Neuron (in vitro differentiated cells): ENCODE measurements around the gene SERPINB6.

ENCODE experiments used
- H2AFZ ChIP-seq: one replicate; pipeline ENCODE4 v1.6.1; 2013; ENCODE audit warnings: low read depth, mild to moderate bottlenecking, inconsistent platforms, low read length, moderate library complexity
- H3K27me3 ChIP-seq: one replicate; pipeline ENCODE4 v1.6.1; 2013; ENCODE audit warnings: low read length; ENCODE audit not compliant: insufficient read depth
- H3K36me3 ChIP-seq: one replicate; pipeline ENCODE4 v1.6.1; 2013; ENCODE audit warnings: low read length; ENCODE audit not compliant: insufficient read depth
- H3K4me1 ChIP-seq: one replicate; pipeline ENCODE4 v1.6.1; 2013; ENCODE audit warnings: low read length; ENCODE audit not compliant: insufficient read depth
- H3K4me3 ChIP-seq: 2 replicates; pipeline ENCODE4 v1.5.1; 2013; ENCODE audit warnings: mild to moderate bottlenecking, low read length, moderate library complexity
- H3K9me3 ChIP-seq: one replicate; pipeline ENCODE4 v1.6.1; 2013; ENCODE audit warnings: low read length

Gene SERPINB6

GRCh38 chr6:2992330-2992979, 21.1 kb upstream of the SERPINB6 start:
- Histone ChIP-seq H3K27me3 (no peaks in the 10 kb centered on the region), H2AFZ (no peak overlapping the region), H3K4me1 (peaks cover 20% of the 10 kb centered on the region), H3K9me3 (no peaks in the 10 kb centered on the region), H3K36me3 (no peaks in the 10 kb centered on the region), H3K4me3 (no peak overlapping the region)

- Histone ChIP-seq H3K27me3 (no peaks in the 10 kb centered on the region), H2AFZ (no peak overlapping the region), H3K36me3 (no peaks in the 10 kb centered on the region), H3K4me3 (no peak overlapping the region), H3K9me3 (no peaks in the 10 kb centered on the region), H3K4me1 (peaks cover 20% of the 10 kb centered on the region)
These were observed 19.7 kb upstream of the SERPINB6 start for GRCh38 chr6:2990932-2991506.

- H2AFZ ChIP-seq, result no peak overlapping the region
- peaks cover 25% of the 10 kb centered on the region for H3K4me1 ChIP-seq
- H3K36me3 ChIP-seq, result no peaks in the 10 kb centered on the region
- no peaks in the 10 kb centered on the region for H3K9me3 ChIP-seq
- H3K4me3 ChIP-seq, result peak overlapping the region; percentile 61
- no peaks in the 10 kb centered on the region for H3K27me3 ChIP-seq
These were observed 19.0 kb upstream of the SERPINB6 start for GRCh38 chr6:2990248-2990931.

- H3K36me3 ChIP-seq, result no peaks in the 10 kb centered on the region
- no peak overlapping the region for H2AFZ ChIP-seq
- H3K9me3 ChIP-seq, result no peaks in the 10 kb centered on the region
- H3K4me1 ChIP-seq, result peaks cover 25% of the 10 kb centered on the region
- H3K4me3 ChIP-seq, result peak overlapping the region; percentile 61
- H3K27me3 ChIP-seq, result no peaks in the 10 kb centered on the region
These were observed 18.2 kb upstream of the SERPINB6 start for GRCh38 chr6:2989332-2990247.

- H3K4me3 ChIP-seq, result peak overlapping the region; percentile 61
These were observed 17.3 kb upstream of the SERPINB6 start for GRCh38 chr6:2988426-2989331.

GRCh38 chr6:2988094-2988425, 16.7 kb upstream of the SERPINB6 start:
- Histone ChIP-seq H3K9me3 (no peaks in the 10 kb centered on the region), H3K36me3 (no peaks in the 10 kb centered on the region), H3K4me3 (peak overlapping the region; percentile 61), H3K27me3 (no peaks in the 10 kb centered on the region), H3K4me1 (peaks cover 25% of the 10 kb centered on the region), H2AFZ (peak overlapping the region; percentile 4)

More at GRCh38 chr6:2988426-2989331, 17.3 kb upstream of the SERPINB6 start:
- no peaks in the 10 kb centered on the region for H3K36me3 ChIP-seq
- H3K9me3 ChIP-seq, result no peaks in the 10 kb centered on the region
- H2AFZ ChIP-seq, result peak overlapping the region; percentile 42
- H3K27me3 ChIP-seq, result no peaks in the 10 kb centered on the region
- H3K4me1 ChIP-seq, result peaks cover 25% of the 10 kb centered on the region

- H3K9me3 ChIP-seq, result no peaks in the 10 kb centered on the region
- H3K4me1 ChIP-seq, result peaks cover 25% of the 10 kb centered on the region
- H2AFZ ChIP-seq, result no peak overlapping the region
- no peaks in the 10 kb centered on the region for H3K27me3 ChIP-seq
- no peak overlapping the region for H3K4me3 ChIP-seq
- H3K36me3 ChIP-seq, result no peaks in the 10 kb centered on the region
These were observed 15.4 kb upstream of the SERPINB6 start for GRCh38 chr6:2986722-2987221.

- peaks cover 24% of the 10 kb centered on the region for H3K4me1 ChIP-seq
- no peaks in the 10 kb centered on the region for H3K27me3 ChIP-seq
- no peak overlapping the region for H2AFZ ChIP-seq
- H3K9me3 ChIP-seq, result no peaks in the 10 kb centered on the region
- no peak overlapping the region for H3K4me3 ChIP-seq
- H3K36me3 ChIP-seq, result no peaks in the 10 kb centered on the region
These were observed 13.5 kb upstream of the SERPINB6 start for GRCh38 chr6:2984738-2985406.

- Histone ChIP-seq H3K9me3 (no peaks in the 10 kb centered on the region), H3K4me1 (peaks cover 32% of the 10 kb centered on the region), H2AFZ (no peak overlapping the region), H3K4me3 (no peak overlapping the region), H3K36me3 (no peaks in the 10 kb centered on the region), H3K27me3 (no peaks in the 10 kb centered on the region)
These were observed 11.2 kb upstream of the SERPINB6 start for GRCh38 chr6:2982426-2983117.

GRCh38 chr6:2980465-2980855, 9.1 kb upstream of the SERPINB6 start:
- H3K9me3 ChIP-seq, result peaks cover 2% of the 10 kb centered on the region
- no peak overlapping the region for H3K4me3 ChIP-seq

GRCh38 chr6:2979819-2980464, 8.6 kb upstream of the SERPINB6 start:
- H3K9me3 ChIP-seq, result peaks cover 2% of the 10 kb centered on the region
- H3K4me1 ChIP-seq, result peaks cover 36% of the 10 kb centered on the region
- H3K4me3 ChIP-seq, result no peak overlapping the region
- no peak overlapping the region for H2AFZ ChIP-seq
- H3K27me3 ChIP-seq, result no peaks in the 10 kb centered on the region
- no peaks in the 10 kb centered on the region for H3K36me3 ChIP-seq

More at GRCh38 chr6:2980465-2980855, 9.1 kb upstream of the SERPINB6 start:
- H3K27me3 ChIP-seq, result no peaks in the 10 kb centered on the region
- peaks cover 36% of the 10 kb centered on the region for H3K4me1 ChIP-seq
- no peak overlapping the region for H2AFZ ChIP-seq
- H3K36me3 ChIP-seq, result no peaks in the 10 kb centered on the region
